Stomach (tissue), 9 donors: ENCODE data around the gene NUDT16L1. TPM values are rescaled to one million over a fixed set of nuclear protein-coding genes. Genes with fewer than 3 reads are reported as not detected.

Experiments
- DNase-seq, 2 donors: peaks; one replicate each; pipeline versions ENCODE4 v3.0.0 to v3.0.0-alpha.2; 2013 to 2019
- H3K27ac ChIP-seq, 5 donors: fragments of 200-600 bp in 4 of 5; sonication (generic) in 4 of 5; one replicate each; pipeline ENCODE4 v1.5.1; 2013 to 2019; ENCODE audit warnings: mild to moderate bottlenecking in 1 of 5, moderate library complexity in 1 of 5
- H3K27me3 ChIP-seq, 3 donors: fragments of 200-600 bp; sonication (generic); one replicate each; pipeline ENCODE4 v1.5.1; 2017 to 2019; ENCODE audit warnings: mixed run types in 1 of 3
- H3K36me3 ChIP-seq, 4 donors: fragments of 200-600 bp; sonication (generic); 1 replicate in 3 of 4; 2 replicates in 1 of 4; pipeline ENCODE4 v1.5.1; 2016 to 2019
- H3K4me1 ChIP-seq, 4 donors: fragments of 200-600 bp; sonication (generic); one replicate each; pipeline ENCODE4 v1.5.1; 2016 to 2019
- H3K4me3 ChIP-seq, 4 donors: fragments of 200-600 bp; sonication (generic) in 3 of 4; one replicate each; pipeline ENCODE4 v1.5.1; 2016 to 2019; ENCODE audit warnings: mild to moderate bottlenecking in 1 of 4
- H3K9me3 ChIP-seq, 4 donors: fragments of 200-600 bp; sonication (generic); one replicate each; pipeline ENCODE4 v1.5.1; 2016 to 2019
- CTCF ChIP-seq, 7 experiments: fragments of 450-650 bp in 4 of 7; fragments of 200-600 bp in 3 of 7; sonication (generic) in 3 of 7; IDR thresholded peaks; one replicate each; pipeline ENCODE4 v1.5.1; 2016 to 2019; ENCODE audit warnings: antibody characterized with exemption in 7 of 7, control low read depth in 2 of 7, mild to moderate bottlenecking in 1 of 7
- EP300 ChIP-seq: sonication (generic); formaldehyde crosslinking; IDR thresholded peaks from one replicate; pipeline ENCODE4 v1.6.1; 2017; ENCODE audit warnings: antibody characterized with exemption
- POLR2A ChIP-seq, 4 donors: fragments of 450-650 bp; IDR thresholded peaks; one replicate each; pipeline ENCODE4 v1.6.1; 2016; ENCODE audit warnings: antibody characterized with exemption in 4 of 4, control low read depth in 2 of 4, mild to moderate bottlenecking in 1 of 4, moderate library complexity in 1 of 4
- POLR2AphosphoS5 ChIP-seq, 3 donors: sonication (generic); formaldehyde crosslinking; IDR thresholded peaks; one replicate each; pipeline ENCODE4 v1.6.1; 2016; ENCODE audit warnings: antibody characterized with exemption in 3 of 3
- WGBS, 5 donors: extraction: QIAGEN DNeasy Blood & Tissue Kit in 3 of 5; methylation state at CpG; one replicate each; pipeline versions ENCODE4 v1.1.5 to v1.1.7; 2013 to 2018; 5-methylcytosine and 5-hydroxymethylcytosine counted together
- intact Hi-C: fragments of 100-400 bp; cut with DNase I; formaldehyde crosslinking; loops from one replicate; pipeline ENCODE4 v1.15.1; 2023; ENCODE audit warnings: low total_unique reads
- polyA plus RNA-seq, 3 donors: library from polyadenylated mRNA; stranded (reverse); fragments of 200-250 nt; gene quantifications; one replicate each; pipeline ENCODE4 v1.2.3, GENCODE V29; 2013
- total RNA-seq, 5 donors: library from RNA; depleted of rRNA; stranded (reverse); fragments of >200 nt; gene quantifications; one replicate each; pipeline versions ENCODE4 v1.1.0 to v1.2.3, GENCODE V29; 2014 to 2016
- donor health status: healthy with polysubstance abuse.
- donor health status: Bipolar disorder and iron deficiency.
- donor health status: healthy.

The NUDT16L1 gene
- total and polyA plus RNA-seq, 8 donors, result 3.5 to 48.2 (median 35.3) TPM

GRCh38 chr16:4700380-4700996 is 7.1 kb downstream of the NUDT16L1 start:
- Histone ChIP-seq H3K27me3 (no peaks in the 10 kb centered on the region), H3K4me3 (no peak overlapping the region), H3K27ac (no peak overlapping the region), H3K9me3 (no peaks in the 10 kb centered on the region), H3K36me3 (peaks cover 66 to 100% (median 98%) of the 10 kb centered on the region in 4 donors), H3K4me1 (peaks cover under 1 to 35% (median 25%) of the 10 kb centered on the region in 4 donors)
- intact Hi-C loops, result no loop called here
- no peak for TF ChIP-seq CTCF (IDR thresholded peaks at IDR 0.05)
- no peak for DNase-seq
- 87 to 92% (median 91%) methylated on average over 13 of the region's 13 CpGs for WGBS, 5 donors

- intact Hi-C loops, result no loop called here
- peak; percentile 5 to 85 for DNase-seq
- Histone ChIP-seq H3K36me3 (peaks cover 59 to 97% (median 95%) of the 10 kb centered on the region in 4 donors), H3K9me3 (no peaks in the 10 kb centered on the region), H3K4me3 (no peak overlapping the region), H3K27ac (peak overlapping the region in 3 of 5 donors; percentile 22 to 43 (median 25)), H3K27me3 (no peaks in the 10 kb centered on the region), H3K4me1 (peaks cover 0 to 28% (median 18%) of the 10 kb centered on the region in 4 donors)
- WGBS, 5 donors, result 73 to 81% (median 77%) methylated on average over 21 to 33 of the region's 33 CpGs
- TF ChIP-seq CTCF (IDR thresholded peaks at IDR 0.05) (no peak), POLR2A (IDR thresholded peaks at IDR 0.05) (no peak), EP300 (no peak), POLR2AphosphoS5 (IDR thresholded peaks at IDR 0.05) (no peak)
Measured at GRCh38 chr16:4700997-4701743, 7.8 kb downstream of the NUDT16L1 start.

GRCh38 chr16:4701791-4702465 is 8.6 kb downstream of the NUDT16L1 start:
- Histone ChIP-seq H3K4me1 (peaks cover 0 to 22% (median 14%) of the 10 kb centered on the region in 4 donors), H3K9me3 (no peaks in the 10 kb centered on the region), H3K27ac (peak overlapping the region in 4 of 5 donors; percentile 7 to 43 (median 24)), H3K27me3 (no peaks in the 10 kb centered on the region), H3K36me3 (peaks cover 51 to 97% (median 95%) of the 10 kb centered on the region in 4 donors), H3K4me3 (no peak overlapping the region)
- peak in 1 of 2 donors; percentile 50 for DNase-seq
- intact Hi-C loops, result no loop called here
- 68 to 86% (median 75%) methylated on average over 8 to 17 of the region's 17 CpGs for WGBS, 5 donors
- TF ChIP-seq CTCF (IDR thresholded peaks at IDR 0.05) (no peak), POLR2AphosphoS5 (IDR thresholded peaks at IDR 0.05) (no peak), POLR2A (IDR thresholded peaks at IDR 0.05) (no peak), EP300 (no peak)

GRCh38 chr16:4702466-4702808 is 9.1 kb downstream of the NUDT16L1 start:
- WGBS, 5 donors, result 47 to 72% (median 58%) methylated on average over 7 of the region's 7 CpGs
- TF ChIP-seq POLR2AphosphoS5 (IDR thresholded peaks at IDR 0.05), result no peak
- no peak for TF ChIP-seq POLR2A (IDR thresholded peaks at IDR 0.05)
- no peak for TF ChIP-seq EP300
- TF ChIP-seq CTCF (IDR thresholded peaks at IDR 0.05), result no peak
- peaks cover 0 to 19% (median 13%) of the 10 kb centered on the region in 4 donors for H3K4me1 ChIP-seq
- intact Hi-C loops, result no loop called here
- peaks cover 47 to 97% (median 95%) of the 10 kb centered on the region in 4 donors for H3K36me3 ChIP-seq
- peak overlapping the region in 2 of 5 donors; percentile 22 to 43 for H3K27ac ChIP-seq
- no peak for DNase-seq
- no peak overlapping the region for H3K4me3 ChIP-seq
- H3K9me3 ChIP-seq, result no peaks in the 10 kb centered on the region
- H3K27me3 ChIP-seq, result no peaks in the 10 kb centered on the region
